ENCODE data around the gene RPS19. TPM values are rescaled to one million over a fixed set of nuclear protein-coding genes. Genes with fewer than 3 reads are reported as not detected.

Gene RPS19
- total RNA-seq, 2 donors from 2014 or later: 1,179 to 1,248 TPM

GRCh38 chr19:41910240-41910991 is 50.4 kb downstream of the RPS19 start:
- WGBS: 50% methylated on average over 12 of the region's 12 CpGs
- H3K9me3 ChIP-seq: no peaks in the 10 kb centered on the region
- peaks cover 0 to 9% of the 10 kb centered on the region in 2 donors for H3K36me3 ChIP-seq
- intact Hi-C loops (cut with DNase I): no loop called here
- H3K4me3 ChIP-seq: no peak overlapping the region
- no peak for DNase-seq (ENCODE audit: low spot score)
- H3K27me3 ChIP-seq (replicated peaks; ENCODE audit: insufficient read depth): peaks cover 11% of the 10 kb centered on the region
- H3K4me1 ChIP-seq (replicated peaks): no peaks in the 10 kb centered on the region
- TF ChIP-seq POLR2AphosphoS5 (IDR thresholded peaks at IDR 0.05): no peak
- TF ChIP-seq CTCF (IDR thresholded peaks at IDR 0.05): no peak
- no peak for TF ChIP-seq POLR2A (IDR thresholded peaks at IDR 0.05)
- H3K27ac ChIP-seq: no peak overlapping the region

- Histone ChIP-seq H3K36me3 (peaks cover 0 to 2% of the 10 kb centered on the region in 2 donors), H3K4me1 (replicated peaks) (no peaks in the 10 kb centered on the region), H3K27ac (no peak overlapping the region), H3K4me3 (no peak overlapping the region), H3K9me3 (no peaks in the 10 kb centered on the region), H3K27me3 (replicated peaks; ENCODE audit: insufficient read depth) (peaks cover 14% of the 10 kb centered on the region)
- 62% methylated on average over 13 of the region's 13 CpGs for WGBS
- no peak for DNase-seq (ENCODE audit: low spot score)
- no peak for TF ChIP-seq POLR2AphosphoS5 (IDR thresholded peaks at IDR 0.05)
- intact Hi-C loops (cut with DNase I): no loop called here
These were observed 51.2 kb downstream of the RPS19 start for GRCh38 chr19:41910992-41911888.

GRCh38 chr19:41911889-41912731 is 52.1 kb downstream of the RPS19 start:
- Histone ChIP-seq H3K36me3 (no peaks in the 10 kb centered on the region), H3K27ac (no peak overlapping the region), H3K4me3 (no peak overlapping the region), H3K9me3 (no peaks in the 10 kb centered on the region), H3K27me3 (replicated peaks; ENCODE audit: insufficient read depth) (peaks cover 14% of the 10 kb centered on the region), H3K4me1 (replicated peaks) (no peaks in the 10 kb centered on the region)
- intact Hi-C loops (cut with DNase I): no loop called here
- TF ChIP-seq CTCF (IDR thresholded peaks at IDR 0.05) (no peak), POLR2A (IDR thresholded peaks at IDR 0.05) (no peak), POLR2AphosphoS5 (IDR thresholded peaks at IDR 0.05) (no peak)
- no peak for DNase-seq (ENCODE audit: low spot score)
- WGBS: 15% methylated on average over 29 of the region's 29 CpGs

- Histone ChIP-seq H3K4me1 (replicated peaks) (no peaks in the 10 kb centered on the region), H3K27me3 (replicated peaks; ENCODE audit: insufficient read depth) (peaks cover 14% of the 10 kb centered on the region), H3K36me3 (no peaks in the 10 kb centered on the region), H3K27ac (no peak overlapping the region), H3K9me3 (no peaks in the 10 kb centered on the region), H3K4me3 (no peak overlapping the region)
- intact Hi-C loops (cut with DNase I): no loop called here
- WGBS: 2% methylated on average over 51 of the region's 51 CpGs
- TF ChIP-seq POLR2AphosphoS5 (IDR thresholded peaks at IDR 0.05) (no peak), POLR2A (IDR thresholded peaks at IDR 0.05) (no peak), CTCF (IDR thresholded peaks at IDR 0.05) (no peak)
- DNase-seq (ENCODE audit: low spot score): no peak
These were observed 53.0 kb downstream of the RPS19 start for GRCh38 chr19:41912899-41913537.

Data from prostate gland (tissue), 2 donors.